Thyroid gland (tissue), 4 donors: Measurements from ENCODE around the gene KRT12. TPM values are rescaled to one million over a fixed set of nuclear protein-coding genes. Genes with fewer than 3 reads are reported as not detected.
"Not testable (repeated sequence)": the region's sequence is repeated elsewhere in the genome, so short reads cannot be mapped to it uniquely, and the experiment has no call there.

ENCODE experiments used
- DNase-seq, 2 donors: peaks; one replicate each; pipeline ENCODE4 v3.0.0-alpha.2; 2019
- H3K27ac ChIP-seq, 3 donors: fragments of 200-600 bp; sonication (generic); 1 replicate in 2 of 3; 2 replicates in 1 of 3; pipeline ENCODE4 v1.5.1; 2016 to 2019; ENCODE audit warnings: mild to moderate bottlenecking in 1 of 3, moderate library complexity in 1 of 3
- H3K27me3 ChIP-seq: fragments of 200-600 bp; sonication (generic); one replicate; pipeline ENCODE4 v1.5.1; 2019
- H3K36me3 ChIP-seq, 2 donors: fragments of 200-600 bp; sonication (generic); one replicate each; pipeline ENCODE4 v1.5.1; 2016 to 2019
- H3K4me1 ChIP-seq, 2 donors: fragments of 200-600 bp; sonication (generic); one replicate each; pipeline ENCODE4 v1.5.1; 2017 to 2019
- H3K4me3 ChIP-seq, 3 donors: fragments of 200-600 bp; sonication (generic); replicated peaks in 1 of 3; 1 replicate in 2 of 3; 2 replicates in 1 of 3; pipeline ENCODE4 v1.5.1; 2016; ENCODE audit warnings: mild to moderate bottlenecking in 1 of 3
- H3K9me3 ChIP-seq: fragments of 200-600 bp; sonication (generic); one replicate; pipeline ENCODE4 v1.5.1; 2017
- CTCF ChIP-seq, 6 experiments: fragments of 200-600 bp in 3 of 6; fragments of 450-650 bp in 3 of 6; sonication (generic) in 3 of 6; IDR thresholded peaks; one replicate each; pipeline ENCODE4 v1.5.1; 2016 to 2019; ENCODE audit warnings: antibody characterized with exemption in 6 of 6, mild to moderate bottlenecking in 2 of 6, inconsistent platforms in 1 of 6, moderate library complexity in 1 of 6
- POLR2A ChIP-seq, 2 donors: fragments of 450-650 bp; IDR thresholded peaks; one replicate each; pipeline ENCODE4 v1.6.1; 2017; ENCODE audit warnings: antibody characterized with exemption in 2 of 2, mild to moderate bottlenecking in 2 of 2, moderate library complexity in 1 of 2
- WGBS, 2 donors: methylation state at CpG; one replicate each; pipeline ENCODE4 v1.1.5; 2017; 5-methylcytosine and 5-hydroxymethylcytosine counted together
- intact Hi-C: fragments of 100-400 bp; cut with DNase I; formaldehyde crosslinking; loops from one replicate; pipeline ENCODE4 v1.15.1; 2023
- total RNA-seq, 4 donors: library from RNA; depleted of rRNA; stranded (reverse); fragments of >200 nt; gene quantifications; one replicate each; pipeline ENCODE4 v1.2.3, GENCODE V29; 2016

KRT12 gene
- total RNA-seq, 4 donors from 2014 or later, result not detected

DNA sequence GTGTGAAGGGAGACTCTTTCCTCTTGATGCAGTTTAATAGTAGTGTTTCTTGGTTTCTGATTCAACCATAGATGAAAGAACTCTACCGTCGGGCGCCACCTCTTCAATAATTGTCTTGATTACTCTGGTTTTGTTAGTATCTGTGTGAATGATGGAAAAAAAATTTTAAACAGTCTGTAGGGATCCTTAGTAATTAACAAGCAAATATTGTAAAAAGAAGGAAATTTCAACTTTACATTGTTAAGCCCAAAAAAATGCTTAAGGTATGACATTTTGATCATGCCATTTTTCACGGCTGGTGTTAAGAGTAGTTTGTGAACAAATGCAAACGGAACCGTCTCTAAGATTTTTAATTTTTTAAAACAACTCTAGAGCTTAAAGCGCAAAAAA is 48.7 kb downstream of the KRT12 start:
- Histone ChIP-seq H3K4me1 (peaks cover 9% of the 10 kb centered on the region in 2 donors), H3K9me3 (no peaks in the 10 kb centered on the region), H3K27me3 (no peaks in the 10 kb centered on the region), H3K4me3 (peak overlapping the region in 2 of 3 donors; percentile 66 to 90), H3K27ac (peak overlapping the region; percentile 64 to 88 (median 81)), H3K36me3 (no peaks in the 10 kb centered on the region)
- intact Hi-C loops, result no loop called here
- TF ChIP-seq POLR2A (IDR thresholded peaks at IDR 0.05) (no peak), CTCF (IDR thresholded peaks at IDR 0.05) (no peak)
- DNase-seq, result no peak
- 17 to 20% methylated on average over 7 of the region's 7 CpGs for WGBS, 2 donors

GRCh38 chr17:40817103-40817682 is 49.8 kb downstream of the KRT12 start:
- Histone ChIP-seq H3K4me1 (peaks cover 9% of the 10 kb centered on the region in 2 donors), H3K4me3 (no peak overlapping the region), H3K27me3 (no peaks in the 10 kb centered on the region), H3K36me3 (no peaks in the 10 kb centered on the region), H3K27ac (no peak overlapping the region), H3K9me3 (no peaks in the 10 kb centered on the region)
- WGBS, 2 donors, result 98 to 99% methylated on average over 4 of the region's 4 CpGs
- DNase-seq, result no peak
- intact Hi-C loops, result no loop called here
- TF ChIP-seq CTCF (IDR thresholded peaks at IDR 0.05), result no peak

DNA sequence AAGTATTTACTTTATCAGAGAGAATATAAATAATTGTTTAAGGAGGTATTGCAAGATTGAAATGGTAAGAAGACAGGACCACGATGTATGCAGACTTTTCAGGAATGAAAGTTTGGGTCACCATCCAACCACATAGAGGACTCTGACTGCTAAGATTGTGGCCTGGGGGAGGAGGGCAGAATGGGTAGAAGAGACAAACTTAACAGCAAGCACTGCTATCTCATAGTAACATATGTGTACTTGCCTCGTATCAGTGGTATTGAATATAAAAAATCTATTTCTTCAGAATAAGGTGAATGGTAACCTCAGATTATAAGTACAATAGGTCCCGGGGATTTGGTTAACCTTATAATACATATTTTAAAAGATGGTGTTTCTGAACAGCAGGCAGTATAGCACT is 50.5 kb downstream of the KRT12 start:
- TF ChIP-seq POLR2A (IDR thresholded peaks at IDR 0.05) (no peak), CTCF (IDR thresholded peaks at IDR 0.05) (no peak)
- no peaks in the 10 kb centered on the region for H3K27me3 ChIP-seq
- DNase-seq, result no peak
- WGBS, 2 donors, result 91 to 94% methylated on average over 3 of the region's 3 CpGs
- no peaks in the 10 kb centered on the region for H3K9me3 ChIP-seq
- intact Hi-C loops, result no loop called here
- H3K4me3 ChIP-seq, result no peak overlapping the region
- H3K4me1 ChIP-seq, result peaks cover 9% of the 10 kb centered on the region in 2 donors
- no peak overlapping the region for H3K27ac ChIP-seq
- H3K36me3 ChIP-seq, result no peaks in the 10 kb centered on the region

DNA sequence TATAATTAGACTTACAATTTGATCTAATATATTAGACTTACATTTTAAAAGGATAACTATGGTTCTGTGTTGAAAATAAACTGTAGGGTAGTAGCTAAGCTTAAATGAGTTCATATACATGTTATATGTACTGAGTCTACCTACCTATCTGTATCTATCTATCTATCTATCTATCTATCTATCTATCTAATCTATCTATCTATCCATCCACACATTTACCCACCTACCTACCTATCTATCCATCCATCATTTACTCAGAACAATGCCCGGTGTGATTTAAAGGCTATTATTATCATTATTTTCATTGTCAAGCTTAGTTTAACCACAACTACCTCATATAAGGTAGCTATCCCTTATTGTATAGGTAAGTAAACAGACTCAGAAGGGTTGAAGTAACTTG is 51.6 kb downstream of the KRT12 start:
- no peaks in the 10 kb centered on the region for H3K36me3 ChIP-seq
- no peaks in the 10 kb centered on the region for H3K9me3 ChIP-seq
- intact Hi-C loops, result no loop called here
- no peak for TF ChIP-seq POLR2A (IDR thresholded peaks at IDR 0.05)
- no peak for TF ChIP-seq CTCF (IDR thresholded peaks at IDR 0.05)
- WGBS, 2 donors, result 94 to 98% methylated on average over 1 of the region's 1 CpG
- H3K4me1 ChIP-seq, result peaks cover 9% of the 10 kb centered on the region in 2 donors
- no peak overlapping the region for H3K27ac ChIP-seq
- no peak for DNase-seq
- no peaks in the 10 kb centered on the region for H3K27me3 ChIP-seq
- H3K4me3 ChIP-seq, result no peak overlapping the region

- H3K4me1 ChIP-seq, H3K9me3 ChIP-seq, intact Hi-C loops, H3K27me3 ChIP-seq, DNase-seq, H3K27ac ChIP-seq, H3K4me3 ChIP-seq, H3K36me3 ChIP-seq: not testable (repeated sequence)
- WGBS, 2 donors, result 82 to 85% methylated on average over 3 of the region's 3 CpGs
These were observed 52.4 kb downstream of the KRT12 start for GRCh38 chr17:40814657-40815056.

- Histone ChIP-seq H3K4me3 (no peak overlapping the region), H3K27ac (no peak overlapping the region), H3K27me3 (no peaks in the 10 kb centered on the region), H3K4me1 (peaks cover 5 to 6% of the 10 kb centered on the region in 2 donors), H3K36me3 (no peaks in the 10 kb centered on the region), H3K9me3 (no peaks in the 10 kb centered on the region)
- intact Hi-C loops, result no loop called here
- 68 to 76% methylated on average over 4 of the region's 4 CpGs for WGBS, 2 donors
- TF ChIP-seq CTCF (IDR thresholded peaks at IDR 0.05) (no peak), POLR2A (IDR thresholded peaks at IDR 0.05) (no peak)
- no peak for DNase-seq
These were observed 53.2 kb downstream of the KRT12 start for GRCh38 chr17:40813804-40814203.
